Measurements from ENCODE around the gene F2RL3. TPM values are rescaled to one million over a fixed set of nuclear protein-coding genes. Genes with fewer than 3 reads are reported as not detected.

The F2RL3 gene
- total and polyA plus RNA-seq, 9 of the 15 experiments (the other 6 are each of a cell fraction or from before 2014, with no cell fraction given) = 1.4 to 27.6 (median 11.9) TPM

DNA sequence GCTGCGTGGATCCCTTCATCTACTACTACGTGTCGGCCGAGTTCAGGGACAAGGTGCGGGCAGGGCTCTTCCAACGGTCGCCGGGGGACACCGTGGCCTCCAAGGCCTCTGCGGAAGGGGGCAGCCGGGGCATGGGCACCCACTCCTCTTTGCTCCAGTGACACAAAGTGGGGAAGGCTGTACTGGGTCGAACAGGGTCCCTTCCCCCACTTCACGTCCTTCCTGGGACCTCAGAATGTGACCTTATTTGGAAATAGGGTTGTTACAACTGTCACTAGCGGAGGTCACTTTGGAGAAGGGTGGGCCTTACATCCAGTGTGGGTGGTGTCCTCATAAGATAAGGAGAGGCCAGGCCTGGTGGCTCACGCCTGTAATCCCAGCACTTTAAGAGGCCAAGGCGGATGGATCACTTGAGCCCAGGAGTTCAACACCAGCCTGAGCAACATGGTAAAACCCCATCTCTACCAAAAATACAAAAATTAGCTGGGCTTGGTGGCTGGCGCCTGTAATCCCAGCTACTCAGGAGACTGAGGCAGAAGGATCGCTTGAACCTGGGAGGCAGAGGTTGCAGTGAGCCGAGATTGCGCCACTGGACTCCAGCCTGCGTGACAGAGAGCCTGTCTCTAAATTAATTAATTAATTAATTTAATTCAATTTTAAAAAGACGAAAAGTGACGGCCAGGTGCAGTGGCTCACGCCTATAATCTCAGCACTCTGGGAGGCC is 1.8 kb downstream of the F2RL3 start (continued):
- TF ChIP-seq MNT (conservative IDR thresholded peaks at IDR 0.05) = peak in 1 of 2 experiments; percentile 43; a peak in 1 of 4 replicates
- no peak for TF ChIP-seq HDAC3 (IDR thresholded peaks at IDR 0.05; ENCODE audit: borderline replicate concordance, partially characterized antibody)
- TF ChIP-seq LCOR (CRISPR knock-in tag; IDR thresholded peaks at IDR 0.05) = no peak
- TF ChIP-seq, protein P1, sequence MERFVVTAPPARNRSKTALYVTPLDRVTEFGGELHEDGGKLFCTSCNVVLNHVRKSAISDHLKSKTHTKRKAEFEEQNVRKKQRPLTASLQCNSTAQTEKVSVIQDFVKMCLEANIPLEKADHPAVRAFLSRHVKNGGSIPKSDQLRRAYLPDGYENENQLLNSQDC (CRISPR knock-in tag; IDR thresholded peaks at IDR 0.05) = no peak
- TF ChIP-seq HDAC2 (IDR thresholded peaks at IDR 0.05) = no peak; the same call in 1 of the 2 replicates
- TF ChIP-seq HEY1 (CRISPR knock-in tag; IDR thresholded peaks at IDR 0.05; ENCODE audit: borderline replicate concordance) = no peak
- peak; percentile 70; the same call in 1 of the 2 replicates for TF ChIP-seq JUND (IDR thresholded peaks at IDR 0.05; ENCODE audit: borderline replicate concordance, low read depth, low read length)
- TF ChIP-seq JUND (tag; IDR thresholded peaks at IDR 0.05; ENCODE audit: borderline replicate concordance, low read depth, low read length) = no peak; the same call in 2 of the 3 replicates
- TF ChIP-seq MBD1 (CRISPR knock-in tag; IDR thresholded peaks at IDR 0.05) = no peak
- TF ChIP-seq OTX1 (CRISPR knock-in tag; IDR thresholded peaks at IDR 0.05) = no peak
- TF ChIP-seq ZBED1 (IDR thresholded peaks at IDR 0.05) = 0 out of 2 replicates have a peak, but pooled peaks have one; percentile 30
- no peak for TF ChIP-seq XRCC4 (IDR thresholded peaks at IDR 0.05; ENCODE audit: extremely low read depth, insufficient read depth, insufficient read length)
- TF ChIP-seq HDAC1 (IDR thresholded peaks at IDR 0.05) = peak in 1 of 2 experiments; percentile 8; a peak in 1 of 4 replicates
- peak; percentile 46; the same call in 1 of the 2 replicates for TF ChIP-seq GATA2 (CRISPR knock-in tag; IDR thresholded peaks at IDR 0.05)
- no peak for TF ChIP-seq ZNF174 (CRISPR knock-in tag; IDR thresholded peaks at IDR 0.05)
